ENCODE results near the gene LLGL2. TPM values are rescaled to one million over a fixed set of nuclear protein-coding genes. Genes with fewer than 3 reads are reported as not detected.
"Not testable (repeated sequence)": the region's sequence is repeated elsewhere in the genome, so short reads cannot be mapped to it uniquely, and the experiment has no call there.

The LLGL2 gene
- total RNA-seq, 1 donor from 2014 or later: 3.4 TPM

- DNase-seq (ENCODE audit: extremely low read depth, low read depth, low spot score): no peak
Observed at GRCh38 chr17:75588596-75589011, 63.1 kb downstream of the LLGL2 start.

GRCh38 chr17:75589012-75589918 lies 63.8 kb downstream of the LLGL2 start:
- no peak for DNase-seq (ENCODE audit: extremely low read depth, low read depth, low spot score)

- DNase-seq (ENCODE audit: extremely low read depth, low read depth, low spot score): no peak
Observed at GRCh38 chr17:75589919-75590303, 64.4 kb downstream of the LLGL2 start.

GRCh38 chr17:75590314-75590761 lies 64.8 kb downstream of the LLGL2 start:
- no peak for DNase-seq (ENCODE audit: extremely low read depth, low read depth, low spot score)

- DNase-seq (ENCODE audit: extremely low read depth, low read depth, low spot score): no peak
Observed at GRCh38 chr17:75590849-75591721, 65.6 kb downstream of the LLGL2 start.

GRCh38 chr17:75591722-75592302 lies 66.3 kb downstream of the LLGL2 start:
- no peak for DNase-seq (ENCODE audit: extremely low read depth, low read depth, low spot score)

- DNase-seq (ENCODE audit: extremely low read depth, low read depth, low spot score): no peak
Observed at GRCh38 chr17:75592348-75593020, 67.0 kb downstream of the LLGL2 start.

- not testable (repeated sequence) for DNase-seq (ENCODE audit: extremely low read depth, low read depth, low spot score)
Observed at GRCh38 chr17:75593430-75593829, 67.9 kb downstream of the LLGL2 start.

- DNase-seq (ENCODE audit: extremely low read depth, low read depth, low spot score): no peak
Observed at GRCh38 chr17:75594499-75595283, 69.2 kb downstream of the LLGL2 start.

- DNase-seq (ENCODE audit: extremely low read depth, low read depth, low spot score): no peak
Observed at GRCh38 chr17:75595284-75595919, 69.9 kb downstream of the LLGL2 start.

- DNase-seq (ENCODE audit: extremely low read depth, low read depth, low spot score): no peak
Observed at GRCh38 chr17:75595920-75596313, 70.4 kb downstream of the LLGL2 start.

- DNase-seq (ENCODE audit: extremely low read depth, low read depth, low spot score): no peak
Observed at GRCh38 chr17:75596320-75597087, 71.0 kb downstream of the LLGL2 start.

- no peak for DNase-seq (ENCODE audit: extremely low read depth, low read depth, low spot score)
Observed at GRCh38 chr17:75601057-75601987, 75.8 kb downstream of the LLGL2 start.

- no peak for DNase-seq (ENCODE audit: extremely low read depth, low read depth, low spot score)
Observed at GRCh38 chr17:75602644-75603043, 77.1 kb downstream of the LLGL2 start.

- DNase-seq (ENCODE audit: extremely low read depth, low read depth, low spot score): no peak
Observed at GRCh38 chr17:75603123-75603522, 77.6 kb downstream of the LLGL2 start.

- no peak for DNase-seq (ENCODE audit: extremely low read depth, low read depth, low spot score)
Observed at GRCh38 chr17:75604034-75604695, 78.7 kb downstream of the LLGL2 start.

GRCh38 chr17:75605790-75606189 lies 80.3 kb downstream of the LLGL2 start:
- no peak for DNase-seq (ENCODE audit: extremely low read depth, low read depth, low spot score)

Data from glomerular endothelial cell (primary cell).